Neural cell (in vitro differentiated cells): ENCODE measurements around the gene SLC13A1. TPM values are rescaled to one million over a fixed set of nuclear protein-coding genes. Genes with fewer than 3 reads are reported as not detected.

ENCODE experiments used
- H2AFZ ChIP-seq: fragments of 200-600, 300-800 bp; sonication (generic), shearing (Covaris generic); 2 replicates; pipeline ENCODE4 v1.6.0; 2014; ENCODE audit warnings: low read depth, mild to moderate bottlenecking, antibody characterized with exemption, low read length, moderate library complexity
- H3F3A ChIP-seq: fragments of 200-600 bp; shearing (Covaris generic); 2 replicates; pipeline ENCODE4 v1.6.1; 2016; ENCODE audit warnings: mild to moderate bottlenecking, moderate library complexity, mixed read lengths, antibody characterized with exemption, low read length; ENCODE audit not compliant: insufficient read depth, poor library complexity, severe bottlenecking
- H3K27ac ChIP-seq: fragments of 200-600, 300-800 bp; sonication (generic), shearing (Covaris generic); 2 replicates; pipeline ENCODE4 v1.5.1; 2014; ENCODE audit warnings: mild to moderate bottlenecking, low read length, moderate library complexity
- H3K27me3 ChIP-seq: fragments of 300-800, 200-600 bp; sonication (generic), shearing (Covaris generic); 2 replicates; pipeline ENCODE4 v1.6.0; 2014; ENCODE audit warnings: mild to moderate bottlenecking, low read depth, low read length, moderate library complexity; ENCODE audit not compliant: insufficient read depth
- H3K36me3 ChIP-seq: fragments of 300-800, 200-600 bp; sonication (generic), shearing (Covaris generic); 2 replicates; pipeline ENCODE4 v1.5.1; 2014; ENCODE audit warnings: mild to moderate bottlenecking, antibody characterized with exemption, low read length, moderate library complexity; ENCODE audit not compliant: insufficient read depth
- H3K4me2 ChIP-seq: fragments of 300-800, 200-600 bp; sonication (generic), shearing (Covaris generic); 2 replicates; pipeline ENCODE4 v1.6.0; 2014; ENCODE audit warnings: mild to moderate bottlenecking, low read length
- H3K4me3 ChIP-seq: fragments of 300-800, 200-600 bp; sonication (generic), shearing (Covaris generic); 2 replicates; pipeline ENCODE4 v1.5.1; 2014; ENCODE audit warnings: mild to moderate bottlenecking, low read length, moderate library complexity
- H3K79me2 ChIP-seq: fragments of 200-600 bp; shearing (Covaris generic); replicated peaks from 2 replicates; pipeline ENCODE4 v1.6.0; 2014; ENCODE audit warnings: mild to moderate bottlenecking, low read length, moderate library complexity; ENCODE audit not compliant: insufficient read depth
- H3K9ac ChIP-seq: fragments of 300-800, 200-600 bp; sonication (generic), shearing (Covaris generic); 2 replicates; pipeline ENCODE4 v1.6.1; 2016; ENCODE audit warnings: mild to moderate bottlenecking, low read length, mixed read lengths
- H3K9me2 ChIP-seq: fragments of 200-600 bp; shearing (Covaris generic); 2 replicates; pipeline ENCODE4 v1.6.1; 2016; ENCODE audit warnings: mild to moderate bottlenecking, low read length, mixed read lengths; ENCODE audit not compliant: insufficient read depth
- H3K9me3 ChIP-seq: fragments of 200-600, 300-800 bp; sonication (generic), shearing (Covaris generic); 2 replicates; pipeline ENCODE4 v1.6.1; 2016; ENCODE audit warnings: mild to moderate bottlenecking, mixed run types, low read length, moderate library complexity, mixed read lengths
- H4K20me1 ChIP-seq: fragments of 200-600 bp; shearing (Covaris generic); 2 replicates; pipeline ENCODE4 v1.6.1; 2016; ENCODE audit warnings: mild to moderate bottlenecking, mixed run types; ENCODE audit not compliant: insufficient read depth
- EP300 ChIP-seq: fragments of 450-650 bp; conservative IDR thresholded peaks from 2 replicates; pipeline ENCODE4 v1.6.1; 2014; ENCODE audit warnings: antibody characterized with exemption, mild to moderate bottlenecking, moderate library complexity; ENCODE audit not compliant: poor library complexity, severe bottlenecking
- EZH2 ChIP-seq: fragments of 200-600, 300-800 bp; shearing (Covaris generic), sonication (generic); IDR thresholded peaks from 2 replicates; pipeline ENCODE4 v1.6.1; 2014; ENCODE audit warnings: antibody characterized with exemption, low read length, borderline replicate concordance, mild to moderate bottlenecking; ENCODE audit not compliant: insufficient read depth, poor library complexity, severe bottlenecking
- MXI1 ChIP-seq: fragments of 450-650 bp; conservative IDR thresholded peaks from 2 replicates; pipeline ENCODE4 v1.6.1; 2014; ENCODE audit warnings: antibody characterized with exemption, mild to moderate bottlenecking; ENCODE audit not compliant: poor library complexity, severe bottlenecking
- POLR2AphosphoS5 ChIP-seq: IDR thresholded peaks from 2 replicates; pipeline ENCODE4 v1.6.1; 2012
- RAD21 ChIP-seq: fragments of 450-650 bp; conservative IDR thresholded peaks from 2 replicates; pipeline ENCODE4 v1.6.1; 2014; ENCODE audit warnings: antibody characterized with exemption, mild to moderate bottlenecking, moderate library complexity
- REST ChIP-seq: IDR thresholded peaks from 2 replicates; pipeline ENCODE4 v1.6.1; 2012; ENCODE audit warnings: borderline replicate concordance
- SMC3 ChIP-seq: fragments of 450-650 bp; conservative IDR thresholded peaks from 2 replicates; pipeline ENCODE4 v1.6.1; 2014; ENCODE audit warnings: antibody characterized with exemption, mild to moderate bottlenecking, moderate library complexity; ENCODE audit not compliant: poor library complexity
- TAF1 ChIP-seq: IDR thresholded peaks from 2 replicates; pipeline ENCODE4 v1.6.1; 2012; ENCODE audit warnings: low read depth
- polyA plus RNA-seq: library from polyadenylated mRNA; depleted of rRNA; stranded (reverse); fragments of >200 nt; gene quantifications from 2 replicates; pipeline ENCODE4 v1.2.3, GENCODE V29; 2014
- TF ChIP-seq, protein P1 (sequence below): fragments of 450-650 bp; IDR thresholded peaks from 2 replicates; pipeline ENCODE4 v1.5.1; 2014; ENCODE audit warnings: antibody characterized with exemption, mild to moderate bottlenecking, moderate library complexity; ENCODE audit not compliant: poor library complexity, severe bottlenecking

SLC13A1 gene
- polyA plus RNA-seq, 1 donor from 2014 or later: not detected

DNA sequence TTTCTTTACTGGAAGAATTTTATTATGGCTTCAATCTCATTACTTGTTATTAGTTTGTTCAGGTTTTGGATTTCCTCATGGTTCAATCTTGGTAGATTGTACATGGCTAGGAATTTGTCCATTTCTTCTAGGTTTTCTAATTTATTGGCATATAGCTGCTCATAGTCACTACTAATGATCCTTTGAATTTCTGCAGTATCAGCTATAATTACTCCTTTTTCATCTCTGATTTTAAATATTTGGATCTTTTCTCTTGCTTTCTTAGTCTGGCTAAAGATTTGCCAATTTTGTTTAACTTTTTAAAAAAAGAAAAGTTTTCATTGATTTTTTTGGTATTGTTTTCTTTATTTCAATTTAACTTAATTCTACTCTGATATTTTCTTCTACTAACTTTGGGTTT, 59.2 kb downstream of the SLC13A1 start (continued):
- TF ChIP-seq REST: no peak
- no peak for TF ChIP-seq EP300
- TF ChIP-seq MXI1: no peak

DNA sequence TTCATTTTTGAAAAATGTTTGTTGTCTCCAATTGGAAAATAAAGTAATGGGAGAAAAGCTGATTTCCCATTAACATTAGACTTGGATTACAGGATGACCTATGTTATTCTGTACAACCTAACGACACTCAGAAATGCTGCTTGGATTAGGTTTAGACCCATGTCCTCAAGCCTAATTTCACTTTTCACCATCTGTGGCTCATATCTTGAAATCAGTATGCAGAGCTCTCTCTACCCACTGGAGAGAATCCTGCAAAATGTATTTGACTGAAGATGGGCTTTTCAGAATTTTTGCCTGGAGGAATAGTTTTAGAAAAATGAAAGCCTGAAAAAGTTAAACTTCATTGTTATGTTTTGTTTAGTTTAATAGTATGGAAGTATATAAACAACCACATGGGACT, 63.8 kb downstream of the SLC13A1 start:
- no peaks in the 10 kb centered on the region for H3F3A ChIP-seq
- no peaks in the 10 kb centered on the region for H3K36me3 ChIP-seq
- no peak overlapping the region for H3K4me2 ChIP-seq
- H3K79me2 ChIP-seq: no peaks in the 10 kb centered on the region
- TF ChIP-seq REST (no peak), RAD21 (no peak), EZH2 (no peak), EP300 (no peak), SMC3 (no peak), TAF1 (no peak), MXI1 (no peak), POLR2AphosphoS5 (no peak)
- TF ChIP-seq, protein P1, sequence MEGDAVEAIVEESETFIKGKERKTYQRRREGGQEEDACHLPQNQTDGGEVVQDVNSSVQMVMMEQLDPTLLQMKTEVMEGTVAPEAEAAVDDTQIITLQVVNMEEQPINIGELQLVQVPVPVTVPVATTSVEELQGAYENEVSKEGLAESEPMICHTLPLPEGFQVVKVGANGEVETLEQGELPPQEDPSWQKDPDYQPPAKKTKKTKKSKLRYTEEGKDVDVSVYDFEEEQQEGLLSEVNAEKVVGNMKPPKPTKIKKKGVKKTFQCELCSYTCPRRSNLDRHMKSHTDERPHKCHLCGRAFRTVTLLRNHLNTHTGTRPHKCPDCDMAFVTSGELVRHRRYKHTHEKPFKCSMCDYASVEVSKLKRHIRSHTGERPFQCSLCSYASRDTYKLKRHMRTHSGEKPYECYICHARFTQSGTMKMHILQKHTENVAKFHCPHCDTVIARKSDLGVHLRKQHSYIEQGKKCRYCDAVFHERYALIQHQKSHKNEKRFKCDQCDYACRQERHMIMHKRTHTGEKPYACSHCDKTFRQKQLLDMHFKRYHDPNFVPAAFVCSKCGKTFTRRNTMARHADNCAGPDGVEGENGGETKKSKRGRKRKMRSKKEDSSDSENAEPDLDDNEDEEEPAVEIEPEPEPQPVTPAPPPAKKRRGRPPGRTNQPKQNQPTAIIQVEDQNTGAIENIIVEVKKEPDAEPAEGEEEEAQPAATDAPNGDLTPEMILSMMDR: no peak
- no peaks in the 10 kb centered on the region for H3K9me2 ChIP-seq
- no peaks in the 10 kb centered on the region for H4K20me1 ChIP-seq
- H3K4me3 ChIP-seq: no peak overlapping the region
- H3K27me3 ChIP-seq: no peaks in the 10 kb centered on the region
- peaks cover 3% of the 10 kb centered on the region for H3K9me3 ChIP-seq
- no peak overlapping the region for H2AFZ ChIP-seq
- no peak overlapping the region for H3K27ac ChIP-seq
- no peak overlapping the region for H3K9ac ChIP-seq
